Inferior parietal cortex (tissue), 1 donor: ENCODE results near the gene NINL.

ENCODE experiments used
- DNase-seq: peaks from one replicate; pipeline ENCODE4 v3.0.0-alpha.2; 2016; ENCODE audit errors: extremely low spot score

Gene NINL

GRCh38 chr20:25418776-25419175, 166.6 kb downstream of the NINL start:
- DNase-seq = no peak

GRCh38 chr20:25408890-25409289, 176.4 kb downstream of the NINL start:
- DNase-seq = no peak

- no peak for DNase-seq
Observed at GRCh38 chr20:25408170-25408547, 177.2 kb downstream of the NINL start.

DNA sequence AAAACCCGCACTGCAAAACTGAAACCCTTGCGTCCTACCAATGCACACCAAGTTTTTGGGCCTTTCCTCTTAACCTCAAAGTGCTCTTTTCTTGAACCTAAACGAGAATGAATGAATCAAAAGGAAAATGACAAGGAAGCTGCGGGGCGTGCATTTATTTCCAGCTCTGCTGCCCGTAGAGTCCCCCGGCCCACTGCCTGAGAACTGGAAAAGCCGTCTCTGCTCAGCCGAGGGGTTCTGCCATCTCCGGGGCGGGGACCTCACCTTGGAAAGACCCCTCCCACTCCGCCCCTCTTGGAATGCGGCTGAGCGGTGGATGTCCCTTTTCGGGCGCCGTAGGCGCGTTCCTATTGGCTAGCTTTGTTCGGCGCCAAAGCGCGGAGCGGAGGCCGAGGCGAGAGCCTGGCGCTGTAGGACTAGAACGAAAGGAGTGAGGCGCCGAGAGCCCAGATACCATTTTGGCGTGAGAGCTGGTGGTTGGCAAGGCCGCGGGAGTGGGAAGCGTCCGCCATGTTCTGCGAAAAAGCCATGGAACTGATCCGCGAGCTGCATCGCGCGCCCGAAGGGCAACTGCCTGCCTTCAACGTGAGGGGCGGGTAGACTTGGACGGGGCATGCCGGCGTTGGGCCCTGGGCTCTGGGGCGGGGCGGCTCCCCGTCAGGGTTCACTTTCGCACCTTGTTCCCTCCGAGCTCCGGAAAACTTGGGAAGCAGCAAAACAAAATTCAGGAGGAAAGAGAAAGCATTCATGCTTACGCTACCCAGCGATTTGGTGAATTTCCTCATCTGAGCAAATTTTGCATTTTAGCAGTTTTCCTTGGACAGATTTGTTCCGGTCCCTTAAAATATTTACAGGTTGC, 177.8 kb downstream of the NINL start, which contains the start of gene GINS1:
GINS1 (plus strand) TSS at position 363 of the 859 bp plus-strand sequence; CDS start at position 511, 148 bp downstream.
- peak; percentile 89 for DNase-seq
